Measurements from ENCODE around the gene TEX13D. TPM values are rescaled to one million over a fixed set of nuclear protein-coding genes. Genes with fewer than 3 reads are reported as not detected.
"Not testable (repeated sequence)": the region's sequence is repeated elsewhere in the genome, so short reads cannot be mapped to it uniquely, and the experiment has no call there.

TEX13D gene
- total and polyA plus RNA-seq, 4 donors: not detected

DNA sequence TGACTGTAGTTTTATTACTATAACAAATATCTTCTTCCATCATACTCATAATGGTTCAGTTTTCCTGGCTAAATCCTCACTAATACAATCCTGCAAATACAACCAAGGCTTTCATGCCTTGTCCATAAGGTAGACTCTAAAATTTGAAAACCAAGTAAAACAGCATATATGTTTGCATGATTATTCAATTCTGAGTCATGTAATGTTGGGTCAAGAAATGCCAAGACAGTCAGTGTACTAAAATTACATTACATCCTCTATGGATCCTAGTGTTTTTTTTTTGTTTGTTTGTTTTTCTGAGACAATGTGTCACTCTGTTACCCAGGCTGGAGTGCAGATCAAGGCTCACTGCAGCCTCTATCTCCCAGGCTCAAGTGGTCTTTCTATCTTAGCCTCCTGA, 38.6 kb upstream of the TEX13D start:
- H3K4me1 ChIP-seq (ENCODE audit: control insufficient read depth in 4 of 4, insufficient read depth in 4 of 4, low read length in 3 of 4): no peaks in the 10 kb centered on the region
- H3K9ac ChIP-seq (ENCODE audit: low read depth in 1 of 2, low read length in 2 of 2): no peak overlapping the region
- no peaks in the 10 kb centered on the region for H3K9me3 ChIP-seq (ENCODE audit: control insufficient read depth in 4 of 4, low read length in 3 of 4)
- no peaks in the 10 kb centered on the region for H3K27me3 ChIP-seq (ENCODE audit: control insufficient read depth in 4 of 4, insufficient read depth in 4 of 4, low read length in 3 of 4)
- TF ChIP-seq, protein P1, sequence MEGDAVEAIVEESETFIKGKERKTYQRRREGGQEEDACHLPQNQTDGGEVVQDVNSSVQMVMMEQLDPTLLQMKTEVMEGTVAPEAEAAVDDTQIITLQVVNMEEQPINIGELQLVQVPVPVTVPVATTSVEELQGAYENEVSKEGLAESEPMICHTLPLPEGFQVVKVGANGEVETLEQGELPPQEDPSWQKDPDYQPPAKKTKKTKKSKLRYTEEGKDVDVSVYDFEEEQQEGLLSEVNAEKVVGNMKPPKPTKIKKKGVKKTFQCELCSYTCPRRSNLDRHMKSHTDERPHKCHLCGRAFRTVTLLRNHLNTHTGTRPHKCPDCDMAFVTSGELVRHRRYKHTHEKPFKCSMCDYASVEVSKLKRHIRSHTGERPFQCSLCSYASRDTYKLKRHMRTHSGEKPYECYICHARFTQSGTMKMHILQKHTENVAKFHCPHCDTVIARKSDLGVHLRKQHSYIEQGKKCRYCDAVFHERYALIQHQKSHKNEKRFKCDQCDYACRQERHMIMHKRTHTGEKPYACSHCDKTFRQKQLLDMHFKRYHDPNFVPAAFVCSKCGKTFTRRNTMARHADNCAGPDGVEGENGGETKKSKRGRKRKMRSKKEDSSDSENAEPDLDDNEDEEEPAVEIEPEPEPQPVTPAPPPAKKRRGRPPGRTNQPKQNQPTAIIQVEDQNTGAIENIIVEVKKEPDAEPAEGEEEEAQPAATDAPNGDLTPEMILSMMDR (IDR thresholded peaks at IDR 0.05; ENCODE audit: low read depth, low read length, missing input control): no peak
- TF ChIP-seq FOXA1 (IDR thresholded peaks at IDR 0.05) (no peak), EGR1 (IDR thresholded peaks at IDR 0.05; ENCODE audit: low read depth in 2 of 2) (no peak), SP1 (IDR thresholded peaks at IDR 0.05) (no peak), NR2F2 (IDR thresholded peaks at IDR 0.05) (no peak), RXRA (IDR thresholded peaks at IDR 0.05) (no peak), RAD21 (IDR thresholded peaks at IDR 0.05) (no peak), FOXA2 (IDR thresholded peaks at IDR 0.05) (no peak), JUND (IDR thresholded peaks at IDR 0.05) (no peak)
- no peaks in the 10 kb centered on the region for H3K36me3 ChIP-seq (ENCODE audit: control insufficient read depth in 4 of 4, insufficient read depth in 3 of 4, low read depth in 1 of 4, low read length in 3 of 4)
- H3K4me3 ChIP-seq (ENCODE audit: low read depth in 1 of 3, low read length in 3 of 3): no peak overlapping the region
- no peak for DNase-seq (ENCODE audit: low spot score)
- H3K27ac ChIP-seq (ENCODE audit: low read depth in 1 of 2, low read length in 2 of 2): no peak overlapping the region

DNA sequence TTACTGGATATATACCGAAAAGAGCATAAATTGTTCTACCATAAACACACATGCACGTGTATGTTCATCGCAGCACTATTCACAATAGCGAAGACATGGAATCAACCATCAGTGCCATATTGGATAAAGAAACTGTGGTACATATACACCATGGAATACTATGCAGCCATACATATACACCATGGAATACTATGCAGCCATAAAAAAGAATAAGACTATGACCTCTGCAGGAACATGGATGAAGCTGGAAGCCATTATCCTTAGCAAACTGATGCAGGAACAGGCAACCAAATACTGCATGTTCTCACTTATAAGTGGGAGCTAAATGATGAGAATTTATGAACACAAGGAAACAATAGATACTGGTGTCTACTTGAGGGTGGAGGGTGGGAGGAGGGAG, 33.1 kb upstream of the TEX13D start:
- H3K27me3 ChIP-seq (ENCODE audit: control insufficient read depth in 4 of 4, insufficient read depth in 4 of 4, low read length in 3 of 4); H3K9ac ChIP-seq (ENCODE audit: low read depth in 1 of 2, low read length in 2 of 2); H3K4me3 ChIP-seq (ENCODE audit: low read depth in 1 of 3, low read length in 3 of 3); H3K4me1 ChIP-seq (ENCODE audit: control insufficient read depth in 4 of 4, insufficient read depth in 4 of 4, low read length in 3 of 4); H3K36me3 ChIP-seq (ENCODE audit: control insufficient read depth in 4 of 4, insufficient read depth in 3 of 4, low read depth in 1 of 4, low read length in 3 of 4); DNase-seq (ENCODE audit: low spot score); H3K9me3 ChIP-seq (ENCODE audit: control insufficient read depth in 4 of 4, low read length in 3 of 4); H3K27ac ChIP-seq (ENCODE audit: low read depth in 1 of 2, low read length in 2 of 2): not testable (repeated sequence)
- 98% methylated on average over 4 of the region's 4 CpGs for WGBS

DNA sequence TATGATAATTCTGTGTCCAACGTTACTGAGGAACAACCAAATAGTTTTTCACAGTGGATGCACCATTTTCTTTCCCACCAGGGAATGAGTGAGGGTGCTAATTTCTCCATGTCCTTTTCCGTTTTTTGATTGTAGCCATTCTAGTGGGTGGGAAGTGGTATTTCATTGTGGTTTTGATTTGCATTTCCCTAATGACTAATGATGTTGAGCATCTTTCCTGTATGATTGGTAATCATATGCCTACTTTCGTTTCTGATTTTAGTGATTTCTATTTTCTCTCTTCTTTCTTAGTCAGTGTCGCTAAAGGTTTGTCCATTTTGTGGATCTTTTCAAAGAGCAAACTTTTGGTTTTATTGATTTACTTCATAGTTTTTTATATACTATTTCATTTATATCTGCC, 32.1 kb upstream of the TEX13D start:
- Histone ChIP-seq H3K36me3 (ENCODE audit: control insufficient read depth in 4 of 4, insufficient read depth in 3 of 4, low read depth in 1 of 4, low read length in 3 of 4) (no peaks in the 10 kb centered on the region), H3K27me3 (ENCODE audit: control insufficient read depth in 4 of 4, insufficient read depth in 4 of 4, low read length in 3 of 4) (peaks cover 0 to 3% (median 0%) of the 10 kb centered on the region in 4 donors), H3K4me1 (ENCODE audit: control insufficient read depth in 4 of 4, insufficient read depth in 4 of 4, low read length in 3 of 4) (no peaks in the 10 kb centered on the region), H3K27ac (ENCODE audit: low read depth in 1 of 2, low read length in 2 of 2) (no peak overlapping the region), H3K9ac (ENCODE audit: low read depth in 1 of 2, low read length in 2 of 2) (no peak overlapping the region), H3K9me3 (ENCODE audit: control insufficient read depth in 4 of 4, low read length in 3 of 4) (no peaks in the 10 kb centered on the region), H3K4me3 (ENCODE audit: low read depth in 1 of 3, low read length in 3 of 3) (no peak overlapping the region)
- WGBS: 73% methylated on average over 4 of the region's 4 CpGs
- TF ChIP-seq TAF1 (conservative IDR thresholded peaks at IDR 0.05): no peak
- TF ChIP-seq NR2F2 (IDR thresholded peaks at IDR 0.05): no peak
- TF ChIP-seq, protein P2, sequence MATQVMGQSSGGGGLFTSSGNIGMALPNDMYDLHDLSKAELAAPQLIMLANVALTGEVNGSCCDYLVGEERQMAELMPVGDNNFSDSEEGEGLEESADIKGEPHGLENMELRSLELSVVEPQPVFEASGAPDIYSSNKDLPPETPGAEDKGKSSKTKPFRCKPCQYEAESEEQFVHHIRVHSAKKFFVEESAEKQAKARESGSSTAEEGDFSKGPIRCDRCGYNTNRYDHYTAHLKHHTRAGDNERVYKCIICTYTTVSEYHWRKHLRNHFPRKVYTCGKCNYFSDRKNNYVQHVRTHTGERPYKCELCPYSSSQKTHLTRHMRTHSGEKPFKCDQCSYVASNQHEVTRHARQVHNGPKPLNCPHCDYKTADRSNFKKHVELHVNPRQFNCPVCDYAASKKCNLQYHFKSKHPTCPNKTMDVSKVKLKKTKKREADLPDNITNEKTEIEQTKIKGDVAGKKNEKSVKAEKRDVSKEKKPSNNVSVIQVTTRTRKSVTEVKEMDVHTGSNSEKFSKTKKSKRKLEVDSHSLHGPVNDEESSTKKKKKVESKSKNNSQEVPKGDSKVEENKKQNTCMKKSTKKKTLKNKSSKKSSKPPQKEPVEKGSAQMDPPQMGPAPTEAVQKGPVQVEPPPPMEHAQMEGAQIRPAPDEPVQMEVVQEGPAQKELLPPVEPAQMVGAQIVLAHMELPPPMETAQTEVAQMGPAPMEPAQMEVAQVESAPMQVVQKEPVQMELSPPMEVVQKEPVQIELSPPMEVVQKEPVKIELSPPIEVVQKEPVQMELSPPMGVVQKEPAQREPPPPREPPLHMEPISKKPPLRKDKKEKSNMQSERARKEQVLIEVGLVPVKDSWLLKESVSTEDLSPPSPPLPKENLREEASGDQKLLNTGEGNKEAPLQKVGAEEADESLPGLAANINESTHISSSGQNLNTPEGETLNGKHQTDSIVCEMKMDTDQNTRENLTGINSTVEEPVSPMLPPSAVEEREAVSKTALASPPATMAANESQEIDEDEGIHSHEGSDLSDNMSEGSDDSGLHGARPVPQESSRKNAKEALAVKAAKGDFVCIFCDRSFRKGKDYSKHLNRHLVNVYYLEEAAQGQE (IDR thresholded peaks at IDR 0.05): no peak
- TF ChIP-seq, protein P3, sequence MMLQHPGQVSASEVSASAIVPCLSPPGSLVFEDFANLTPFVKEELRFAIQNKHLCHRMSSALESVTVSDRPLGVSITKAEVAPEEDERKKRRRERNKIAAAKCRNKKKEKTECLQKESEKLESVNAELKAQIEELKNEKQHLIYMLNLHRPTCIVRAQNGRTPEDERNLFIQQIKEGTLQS (IDR thresholded peaks at IDR 0.05): no peak
- TF ChIP-seq HNF4A (conservative IDR thresholded peaks at IDR 0.05): no peak
- no peak for TF ChIP-seq FOXA1 (IDR thresholded peaks at IDR 0.05)
- TF ChIP-seq JUND (IDR thresholded peaks at IDR 0.05): no peak
- TF ChIP-seq FOXA2 (IDR thresholded peaks at IDR 0.05): no peak
- TF ChIP-seq GABPA (IDR thresholded peaks at IDR 0.05 in 1 of 2, conservative IDR thresholded peaks at IDR 0.05 in 1 of 2): no peak
- no peak for TF ChIP-seq SP1 (IDR thresholded peaks at IDR 0.05)
- TF ChIP-seq, protein P1 (IDR thresholded peaks at IDR 0.05; ENCODE audit: low read depth, low read length, missing input control): no peak
- TF ChIP-seq HNF4G (IDR thresholded peaks at IDR 0.05): no peak
- no peak for TF ChIP-seq YY1 (IDR thresholded peaks at IDR 0.05)
- TF ChIP-seq, protein P4, sequence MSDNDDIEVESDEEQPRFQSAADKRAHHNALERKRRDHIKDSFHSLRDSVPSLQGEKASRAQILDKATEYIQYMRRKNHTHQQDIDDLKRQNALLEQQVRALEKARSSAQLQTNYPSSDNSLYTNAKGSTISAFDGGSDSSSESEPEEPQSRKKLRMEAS (IDR thresholded peaks at IDR 0.05): no peak
- TF ChIP-seq RAD21 (IDR thresholded peaks at IDR 0.05): no peak
- TF ChIP-seq RXRA (IDR thresholded peaks at IDR 0.05): no peak
- TF ChIP-seq, protein P5, sequence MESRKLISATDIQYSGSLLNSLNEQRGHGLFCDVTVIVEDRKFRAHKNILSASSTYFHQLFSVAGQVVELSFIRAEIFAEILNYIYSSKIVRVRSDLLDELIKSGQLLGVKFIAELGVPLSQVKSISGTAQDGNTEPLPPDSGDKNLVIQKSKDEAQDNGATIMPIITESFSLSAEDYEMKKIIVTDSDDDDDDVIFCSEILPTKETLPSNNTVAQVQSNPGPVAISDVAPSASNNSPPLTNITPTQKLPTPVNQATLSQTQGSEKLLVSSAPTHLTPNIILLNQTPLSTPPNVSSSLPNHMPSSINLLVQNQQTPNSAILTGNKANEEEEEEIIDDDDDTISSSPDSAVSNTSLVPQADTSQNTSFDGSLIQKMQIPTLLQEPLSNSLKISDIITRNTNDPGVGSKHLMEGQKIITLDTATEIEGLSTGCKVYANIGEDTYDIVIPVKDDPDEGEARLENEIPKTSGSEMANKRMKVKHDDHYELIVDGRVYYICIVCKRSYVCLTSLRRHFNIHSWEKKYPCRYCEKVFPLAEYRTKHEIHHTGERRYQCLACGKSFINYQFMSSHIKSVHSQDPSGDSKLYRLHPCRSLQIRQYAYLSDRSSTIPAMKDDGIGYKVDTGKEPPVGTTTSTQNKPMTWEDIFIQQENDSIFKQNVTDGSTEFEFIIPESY (IDR thresholded peaks at IDR 0.05): no peak
- TF ChIP-seq EGR1 (IDR thresholded peaks at IDR 0.05; ENCODE audit: low read depth in 2 of 2): no peak
- no peak for DNase-seq (ENCODE audit: low spot score)
